Adrenal gland (tissue), 5 donors: Measurements from ENCODE around the gene RGS6.

Experiments used
- POLR2A ChIP-seq, 2 donors: fragments of 450-650 bp; IDR thresholded peaks; one replicate each; pipeline ENCODE4 v1.6.1; 2017; ENCODE audit warnings: antibody characterized with exemption in 2 of 2, mild to moderate bottlenecking in 2 of 2, moderate library complexity in 1 of 2
- TF ChIP-seq, protein P1 (sequence below), 6 experiments: fragments of 450-650 bp in 4 of 6; fragments of 200-600 bp in 2 of 6; sonication (generic) in 1 of 6; IDR thresholded peaks; 1 replicate in 5 of 6; 2 replicates in 1 of 6; pipeline versions ENCODE4 v1.5.1 to v1.8.0; 2016 to 2021; ENCODE audit warnings: antibody characterized with exemption in 6 of 6, mild to moderate bottlenecking in 2 of 6, moderate library complexity in 1 of 6
- donor health status: DM: no; HTN: no; CAD: no.

DNA sequence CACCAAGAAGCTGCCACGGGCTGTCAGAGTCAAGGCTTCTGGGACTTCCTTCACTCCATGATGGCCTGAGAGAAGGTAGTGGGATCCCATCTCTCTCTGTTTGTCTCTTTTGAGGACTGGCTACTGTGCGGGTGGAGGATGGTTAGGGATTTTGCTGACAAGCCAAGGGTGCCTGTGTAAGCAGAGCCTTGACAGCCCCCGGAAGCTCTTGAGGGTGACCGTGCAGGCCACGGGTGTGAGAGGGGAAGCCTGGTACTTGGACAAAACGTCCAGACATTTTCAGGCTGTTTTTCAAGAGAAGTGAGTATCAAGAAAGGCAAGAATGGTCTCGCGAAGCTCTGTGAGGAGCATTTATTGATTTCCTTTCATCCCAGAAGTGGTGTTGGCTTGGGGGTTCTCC is 609.3 kb downstream of the RGS6 start:
- TF ChIP-seq, protein P1, sequence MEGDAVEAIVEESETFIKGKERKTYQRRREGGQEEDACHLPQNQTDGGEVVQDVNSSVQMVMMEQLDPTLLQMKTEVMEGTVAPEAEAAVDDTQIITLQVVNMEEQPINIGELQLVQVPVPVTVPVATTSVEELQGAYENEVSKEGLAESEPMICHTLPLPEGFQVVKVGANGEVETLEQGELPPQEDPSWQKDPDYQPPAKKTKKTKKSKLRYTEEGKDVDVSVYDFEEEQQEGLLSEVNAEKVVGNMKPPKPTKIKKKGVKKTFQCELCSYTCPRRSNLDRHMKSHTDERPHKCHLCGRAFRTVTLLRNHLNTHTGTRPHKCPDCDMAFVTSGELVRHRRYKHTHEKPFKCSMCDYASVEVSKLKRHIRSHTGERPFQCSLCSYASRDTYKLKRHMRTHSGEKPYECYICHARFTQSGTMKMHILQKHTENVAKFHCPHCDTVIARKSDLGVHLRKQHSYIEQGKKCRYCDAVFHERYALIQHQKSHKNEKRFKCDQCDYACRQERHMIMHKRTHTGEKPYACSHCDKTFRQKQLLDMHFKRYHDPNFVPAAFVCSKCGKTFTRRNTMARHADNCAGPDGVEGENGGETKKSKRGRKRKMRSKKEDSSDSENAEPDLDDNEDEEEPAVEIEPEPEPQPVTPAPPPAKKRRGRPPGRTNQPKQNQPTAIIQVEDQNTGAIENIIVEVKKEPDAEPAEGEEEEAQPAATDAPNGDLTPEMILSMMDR (IDR thresholded peaks at IDR 0.05) = no peak
- TF ChIP-seq POLR2A (IDR thresholded peaks at IDR 0.05) = no peak
